NB4 (cell line): ENCODE data around the gene IDI1.

Experiments used
- DNase-seq: peaks from one replicate; pipeline ENCODE4 v3.0.0; 2010; ENCODE audit warnings: low read depth
- H3K4me3 ChIP-seq: one replicate; pipeline ENCODE4 v1.5.1; 2011; ENCODE audit warnings: mild to moderate bottlenecking, low read depth, low read length, moderate library complexity
- MAX ChIP-seq: IDR thresholded peaks from 2 replicates; pipeline ENCODE4 v1.6.1; 2011; ENCODE audit warnings: low read depth, low read length
- MYC ChIP-seq: IDR thresholded peaks from 2 replicates; pipeline ENCODE4 v1.6.1; 2011; ENCODE audit warnings: low read depth, low read length
- POLR2A ChIP-seq: IDR thresholded peaks from 2 replicates; pipeline ENCODE4 v1.6.1; 2011; ENCODE audit warnings: mild to moderate bottlenecking; ENCODE audit not compliant: insufficient read length; ENCODE audit errors: extremely low read depth
- TF ChIP-seq, protein P1 (sequence below): IDR thresholded peaks from one replicate; pipeline ENCODE4 v1.5.1; 2012; ENCODE audit warnings: low read depth, low read length

Gene IDI1

GRCh38 chr10:1033601-1034000 lies 15.3 kb downstream of the IDI1 start:
- no peak for DNase-seq
- H3K4me3 ChIP-seq, result no peak overlapping the region
- no peak for TF ChIP-seq MYC
- TF ChIP-seq, protein P1, sequence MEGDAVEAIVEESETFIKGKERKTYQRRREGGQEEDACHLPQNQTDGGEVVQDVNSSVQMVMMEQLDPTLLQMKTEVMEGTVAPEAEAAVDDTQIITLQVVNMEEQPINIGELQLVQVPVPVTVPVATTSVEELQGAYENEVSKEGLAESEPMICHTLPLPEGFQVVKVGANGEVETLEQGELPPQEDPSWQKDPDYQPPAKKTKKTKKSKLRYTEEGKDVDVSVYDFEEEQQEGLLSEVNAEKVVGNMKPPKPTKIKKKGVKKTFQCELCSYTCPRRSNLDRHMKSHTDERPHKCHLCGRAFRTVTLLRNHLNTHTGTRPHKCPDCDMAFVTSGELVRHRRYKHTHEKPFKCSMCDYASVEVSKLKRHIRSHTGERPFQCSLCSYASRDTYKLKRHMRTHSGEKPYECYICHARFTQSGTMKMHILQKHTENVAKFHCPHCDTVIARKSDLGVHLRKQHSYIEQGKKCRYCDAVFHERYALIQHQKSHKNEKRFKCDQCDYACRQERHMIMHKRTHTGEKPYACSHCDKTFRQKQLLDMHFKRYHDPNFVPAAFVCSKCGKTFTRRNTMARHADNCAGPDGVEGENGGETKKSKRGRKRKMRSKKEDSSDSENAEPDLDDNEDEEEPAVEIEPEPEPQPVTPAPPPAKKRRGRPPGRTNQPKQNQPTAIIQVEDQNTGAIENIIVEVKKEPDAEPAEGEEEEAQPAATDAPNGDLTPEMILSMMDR, result no peak
- TF ChIP-seq MAX, result no peak
- no peak for TF ChIP-seq POLR2A

GRCh38 chr10:1029838-1030237 lies 19.1 kb downstream of the IDI1 start:
- TF ChIP-seq POLR2A, result no peak
- TF ChIP-seq MAX, result no peak
- no peak for TF ChIP-seq MYC
- no peak for DNase-seq
- no peak overlapping the region for H3K4me3 ChIP-seq

- TF ChIP-seq MAX (no peak), POLR2A (no peak), MYC (no peak)
- TF ChIP-seq, protein P1, result no peak
- no peak overlapping the region for H3K4me3 ChIP-seq
- no peak for DNase-seq
Observed at GRCh38 chr10:1026578-1026977, 22.3 kb downstream of the IDI1 start.

GRCh38 chr10:1025683-1026082 lies 23.2 kb downstream of the IDI1 start, which contains the start of gene IDI2:
IDI2 (minus strand) TSS chr10:1025859; CDS start chr10:1024723, 1,136 bp downstream.
- DNase-seq, result no peak
- H3K4me3 ChIP-seq, result no peak within 1 kb of the TSS
- TF ChIP-seq MYC, result no peak
- TF ChIP-seq, protein P1, result no peak
- no peak for TF ChIP-seq POLR2A
- no peak for TF ChIP-seq MAX

- TF ChIP-seq POLR2A (no peak), MYC (no peak), MAX (no peak)
- TF ChIP-seq, protein P1, result no peak
- H3K4me3 ChIP-seq, result no peak overlapping the region
- DNase-seq, result no peak
Observed at GRCh38 chr10:1024103-1024502, 24.8 kb downstream of the IDI1 start.

DNA sequence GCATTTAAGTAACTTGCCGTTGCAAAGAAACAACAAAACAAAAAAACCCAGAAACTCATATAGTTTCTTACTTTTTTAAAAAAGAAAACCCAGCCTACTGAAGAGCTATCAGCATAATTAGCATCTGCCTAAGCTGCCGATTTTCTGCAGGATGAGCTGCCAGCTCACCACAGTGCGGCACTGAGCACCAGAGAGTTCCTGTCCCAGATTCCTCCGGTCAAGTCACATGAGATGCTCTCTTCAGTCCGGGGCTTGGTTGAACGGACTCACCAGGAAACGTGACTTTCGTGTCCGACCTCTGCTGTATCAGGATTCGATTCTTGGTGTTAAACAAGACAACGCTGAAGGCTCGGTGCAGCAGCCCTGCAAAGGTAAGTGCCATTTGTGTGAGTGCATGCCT lies 26.5 kb downstream of the IDI1 start:
- H3K4me3 ChIP-seq, result no peak overlapping the region
- TF ChIP-seq, protein P1, result no peak
- no peak for TF ChIP-seq POLR2A
- no peak for TF ChIP-seq MYC
- TF ChIP-seq MAX, result no peak
- no peak for DNase-seq
